ENCODE results near the gene ATP4A. TPM values are rescaled to one million over a fixed set of nuclear protein-coding genes. Genes with fewer than 3 reads are reported as not detected.

The ATP4A gene
- total and polyA plus RNA-seq, 9 donors = 0.02 TPM; not detected in 8

DNA sequence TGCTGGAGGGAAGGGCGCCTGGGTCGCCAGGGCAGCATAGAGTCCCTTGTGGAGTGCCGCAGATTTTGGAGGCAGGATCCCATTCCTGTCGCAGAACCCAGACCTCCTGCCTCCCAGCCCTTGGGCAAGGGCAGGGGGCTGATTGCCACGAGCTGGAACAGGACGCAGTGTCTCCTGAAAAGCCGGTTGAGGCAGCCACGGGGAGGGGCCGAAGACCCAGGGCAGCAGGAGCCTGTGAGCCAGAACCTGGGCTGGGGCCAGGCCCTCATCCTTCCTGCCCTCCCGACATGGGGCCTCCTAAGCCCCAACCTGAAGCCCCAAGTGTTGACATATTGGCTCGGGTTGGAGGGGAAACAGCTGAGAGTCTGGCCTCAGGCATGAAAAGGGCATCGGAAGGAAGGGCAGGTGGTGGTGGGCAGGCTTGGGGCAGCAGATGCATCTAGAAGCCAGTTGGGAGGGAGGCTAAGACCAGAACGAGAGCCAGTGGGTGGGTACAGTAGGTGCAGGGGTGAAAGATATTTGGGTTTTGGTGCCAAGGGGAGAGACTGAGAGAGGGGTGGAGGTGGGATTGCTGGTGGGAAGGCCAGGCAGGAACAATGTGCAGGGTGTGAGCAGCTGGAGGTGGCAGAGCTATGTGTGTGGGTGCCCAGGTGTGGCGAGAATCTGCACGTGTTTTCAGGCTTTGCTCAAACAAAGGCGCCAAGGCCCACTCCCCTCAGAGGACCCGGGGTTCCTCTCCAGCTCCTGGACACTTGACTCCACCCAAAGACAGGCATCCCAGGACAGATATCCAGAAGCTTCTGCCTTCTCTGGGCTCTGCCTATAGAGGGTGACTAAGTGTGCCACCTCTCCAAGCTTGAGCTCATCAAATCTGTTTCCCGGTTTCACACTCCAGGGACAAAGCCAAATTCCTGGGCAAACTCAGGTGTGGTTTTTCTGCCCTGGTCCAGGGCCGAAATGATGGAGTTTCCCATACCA is 33.9 kb downstream of the ATP4A start:
- Histone ChIP-seq H3K4me3 (no peak overlapping the region), H3K36me3 (no peaks in the 10 kb centered on the region), H3K9me3 (no peaks in the 10 kb centered on the region), H3K27me3 (no peaks in the 10 kb centered on the region), H3K27ac (no peak overlapping the region), H3K4me1 (ENCODE audit: insufficient read depth) (no peaks in the 10 kb centered on the region)
- intact Hi-C loops (cut with DNase I) = no loop called here
- no peak for DNase-seq
- no peak for TF ChIP-seq EP300 (IDR thresholded peaks at IDR 0.05)
- TF ChIP-seq POLR2A (IDR thresholded peaks at IDR 0.05) = no peak
- TF ChIP-seq, protein P1, sequence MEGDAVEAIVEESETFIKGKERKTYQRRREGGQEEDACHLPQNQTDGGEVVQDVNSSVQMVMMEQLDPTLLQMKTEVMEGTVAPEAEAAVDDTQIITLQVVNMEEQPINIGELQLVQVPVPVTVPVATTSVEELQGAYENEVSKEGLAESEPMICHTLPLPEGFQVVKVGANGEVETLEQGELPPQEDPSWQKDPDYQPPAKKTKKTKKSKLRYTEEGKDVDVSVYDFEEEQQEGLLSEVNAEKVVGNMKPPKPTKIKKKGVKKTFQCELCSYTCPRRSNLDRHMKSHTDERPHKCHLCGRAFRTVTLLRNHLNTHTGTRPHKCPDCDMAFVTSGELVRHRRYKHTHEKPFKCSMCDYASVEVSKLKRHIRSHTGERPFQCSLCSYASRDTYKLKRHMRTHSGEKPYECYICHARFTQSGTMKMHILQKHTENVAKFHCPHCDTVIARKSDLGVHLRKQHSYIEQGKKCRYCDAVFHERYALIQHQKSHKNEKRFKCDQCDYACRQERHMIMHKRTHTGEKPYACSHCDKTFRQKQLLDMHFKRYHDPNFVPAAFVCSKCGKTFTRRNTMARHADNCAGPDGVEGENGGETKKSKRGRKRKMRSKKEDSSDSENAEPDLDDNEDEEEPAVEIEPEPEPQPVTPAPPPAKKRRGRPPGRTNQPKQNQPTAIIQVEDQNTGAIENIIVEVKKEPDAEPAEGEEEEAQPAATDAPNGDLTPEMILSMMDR (IDR thresholded peaks at IDR 0.05) = no peak
- 60 to 70% (median 64%) methylated on average over 19 of the region's 19 CpGs for WGBS, 3 donors

DNA sequence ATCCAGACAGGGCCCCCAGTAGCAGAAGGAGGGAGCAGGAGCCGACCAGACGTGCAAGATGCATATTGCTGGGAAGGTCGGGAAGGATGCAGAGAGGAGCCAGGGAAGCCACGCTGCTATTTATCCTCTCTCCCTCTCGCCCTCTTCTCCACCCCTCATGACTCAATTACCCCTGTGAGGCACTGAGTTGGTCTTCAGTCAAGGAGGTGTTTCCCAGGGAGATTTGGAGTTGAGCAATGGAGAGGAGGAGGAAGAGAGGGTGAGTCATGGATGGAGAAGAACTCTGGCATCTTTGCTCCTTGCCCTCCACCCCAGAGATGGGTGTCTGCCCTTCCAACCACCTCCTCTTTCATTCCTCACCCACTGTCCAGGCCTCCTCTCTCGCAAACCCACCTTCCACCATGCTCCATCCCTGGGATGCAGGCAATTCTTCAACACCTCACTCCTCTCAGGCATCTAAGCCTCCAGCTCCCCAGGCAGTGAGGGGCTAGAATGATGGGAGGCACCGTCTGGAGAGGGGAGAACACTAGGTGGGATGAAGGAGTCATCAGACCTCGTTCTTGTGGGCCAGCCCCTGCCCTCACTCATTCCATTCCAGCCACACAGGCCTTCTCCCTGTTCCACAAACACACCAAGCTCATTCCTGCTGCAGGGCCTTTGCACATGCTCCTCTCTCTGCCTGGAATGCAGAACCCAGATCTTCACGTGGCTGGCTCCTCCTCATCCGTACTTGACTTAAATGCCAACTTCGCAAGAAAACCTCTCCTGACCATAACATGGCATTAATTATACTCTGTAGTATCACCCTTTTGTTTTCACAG is 35.0 kb downstream of the ATP4A start, which contains the start of gene SBSN:
SBSN (minus strand) TSS at position 94 of the 821 bp plus-strand sequence; CDS start at position 64, 30 bp downstream.
- H3K4me1 ChIP-seq (ENCODE audit: insufficient read depth) = no peaks in the 10 kb centered on the region

DNA sequence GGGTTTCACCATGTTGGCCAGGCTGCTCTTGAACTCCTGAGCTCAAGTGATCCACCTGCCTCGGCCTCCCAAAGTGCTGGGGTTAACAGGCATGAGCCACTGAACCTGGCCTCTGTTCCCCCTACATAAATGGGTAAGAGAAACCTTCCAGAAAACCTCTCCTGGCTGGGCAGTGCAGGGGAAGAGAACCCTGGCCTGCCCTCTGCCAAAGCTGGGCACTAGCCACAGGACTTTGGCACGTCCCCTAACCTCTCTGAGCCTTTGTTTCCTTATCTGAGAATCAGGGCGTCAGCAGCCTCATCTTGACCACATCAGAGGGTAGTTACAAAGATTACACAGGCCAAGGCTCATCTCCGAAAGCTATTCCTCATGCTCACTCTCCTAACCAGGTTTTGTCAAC is 37.6 kb downstream of the ATP4A start:
- H3K27me3 ChIP-seq = no peaks in the 10 kb centered on the region
- no peak for TF ChIP-seq EP300 (IDR thresholded peaks at IDR 0.05)
- TF ChIP-seq, protein P1 (IDR thresholded peaks at IDR 0.05) = no peak
- TF ChIP-seq POLR2A (IDR thresholded peaks at IDR 0.05) = no peak
- no peaks in the 10 kb centered on the region for H3K4me1 ChIP-seq (ENCODE audit: insufficient read depth)
- H3K27ac ChIP-seq = no peak overlapping the region
- intact Hi-C loops (cut with DNase I) = no loop called here
- WGBS, 3 donors = 68 to 91% (median 76%) methylated on average over 4 of the region's 4 CpGs
- no peak overlapping the region for H3K4me3 ChIP-seq
- no peak for DNase-seq
- H3K36me3 ChIP-seq = no peaks in the 10 kb centered on the region
- H3K9me3 ChIP-seq = no peaks in the 10 kb centered on the region

More for the DNA sequence above, 35.0 kb downstream of the ATP4A start, which contains the start of gene SBSN:
- 67 to 68% (median 68%) methylated on average over 11 of the region's 11 CpGs for WGBS, 3 donors
- no peaks in the 10 kb centered on the region for H3K27me3 ChIP-seq
- no peak within 1 kb of the TSS for H3K27ac ChIP-seq
- H3K9me3 ChIP-seq = no peaks in the 10 kb centered on the region
- DNase-seq = no peak
- H3K4me3 ChIP-seq = no peak within 1 kb of the TSS
- no peak for TF ChIP-seq POLR2A (IDR thresholded peaks at IDR 0.05)
- no peak for TF ChIP-seq EP300 (IDR thresholded peaks at IDR 0.05)
- TF ChIP-seq, protein P1 (IDR thresholded peaks at IDR 0.05) = no peak
- no peaks in the 10 kb centered on the region for H3K36me3 ChIP-seq
- intact Hi-C loops (cut with DNase I) = no loop called here

DNA sequence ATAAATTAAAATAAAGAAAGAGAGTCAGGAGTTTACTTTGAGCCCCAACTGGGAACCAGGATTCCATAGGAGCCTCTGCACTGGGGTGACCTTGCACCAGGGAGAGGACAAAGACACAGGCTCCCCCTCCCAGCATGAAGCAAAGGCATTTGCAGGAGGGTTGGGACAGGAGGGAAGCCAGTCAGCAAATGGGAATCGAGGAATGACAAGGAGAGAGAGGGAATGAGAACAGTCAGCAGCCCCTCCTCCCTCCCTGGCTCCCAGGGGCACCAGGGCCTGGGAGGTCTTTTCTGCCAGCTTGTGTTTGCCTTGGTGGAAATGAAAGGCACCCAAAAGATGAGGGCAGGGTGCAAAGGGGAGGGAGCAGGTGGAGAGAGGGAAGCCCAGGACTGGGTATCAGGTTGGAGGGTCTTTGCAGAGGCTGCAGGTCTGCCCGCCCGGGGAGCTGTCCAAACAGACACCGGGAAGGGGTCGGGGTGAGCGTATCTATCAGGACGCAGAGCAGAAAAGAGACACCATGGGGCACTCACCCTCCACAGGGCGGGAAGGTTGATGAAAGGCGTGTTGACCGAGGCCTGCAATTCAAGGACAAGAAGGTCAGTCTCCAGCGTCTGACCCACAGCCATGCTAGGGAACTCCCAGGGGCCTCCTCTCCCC is 39.1 kb downstream of the ATP4A start:
- Histone ChIP-seq H3K36me3 (no peaks in the 10 kb centered on the region), H3K27me3 (no peaks in the 10 kb centered on the region), H3K4me1 (ENCODE audit: insufficient read depth) (no peaks in the 10 kb centered on the region), H3K27ac (no peak overlapping the region), H3K9me3 (no peaks in the 10 kb centered on the region), H3K4me3 (no peak overlapping the region)
- no peak for TF ChIP-seq EP300 (IDR thresholded peaks at IDR 0.05)
- TF ChIP-seq, protein P1 (IDR thresholded peaks at IDR 0.05) = no peak
- no peak for TF ChIP-seq POLR2A (IDR thresholded peaks at IDR 0.05)
- DNase-seq = no peak
- intact Hi-C loops (cut with DNase I) = no loop called here
- 14 to 20% (median 19%) methylated on average over 11 of the region's 11 CpGs for WGBS, 3 donors

Measured in ovary (tissue), 9 donors.